ENCODE measurements around the gene HDAC4.

GRCh38 chr2:239361311-239361642 is 39.5 kb downstream of the HDAC4 start:
- no peak for TF ChIP-seq BHLHE40 (IDR thresholded peaks at IDR 0.05; ENCODE audit: borderline replicate concordance)
- no peak for TF ChIP-seq SP1 (IDR thresholded peaks at IDR 0.05)
- no peak for TF ChIP-seq FOXA1 (IDR thresholded peaks at IDR 0.05)
- no peak for TF ChIP-seq FOXM1 (IDR thresholded peaks at IDR 0.05; ENCODE audit: borderline replicate concordance)
- no peak for TF ChIP-seq ARNT (IDR thresholded peaks at IDR 0.05)
- TF ChIP-seq, protein P1, sequence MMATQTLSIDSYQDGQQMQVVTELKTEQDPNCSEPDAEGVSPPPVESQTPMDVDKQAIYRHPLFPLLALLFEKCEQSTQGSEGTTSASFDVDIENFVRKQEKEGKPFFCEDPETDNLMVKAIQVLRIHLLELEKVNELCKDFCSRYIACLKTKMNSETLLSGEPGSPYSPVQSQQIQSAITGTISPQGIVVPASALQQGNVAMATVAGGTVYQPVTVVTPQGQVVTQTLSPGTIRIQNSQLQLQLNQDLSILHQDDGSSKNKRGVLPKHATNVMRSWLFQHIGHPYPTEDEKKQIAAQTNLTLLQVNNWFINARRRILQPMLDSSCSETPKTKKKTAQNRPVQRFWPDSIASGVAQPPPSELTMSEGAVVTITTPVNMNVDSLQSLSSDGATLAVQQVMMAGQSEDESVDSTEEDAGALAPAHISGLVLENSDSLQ (IDR thresholded peaks at IDR 0.05), result no peak

Measured in HEK293T (cell line).